M059J (cell line): Measurements from ENCODE around the gene SUZ12. TPM values are rescaled to one million over a fixed set of nuclear protein-coding genes. Genes with fewer than 3 reads are reported as not detected.
A peak's percentile ranks its signal among the peaks of the same experiment; 100 is the strongest.
"Not testable (repeated sequence)": the region's sequence is repeated elsewhere in the genome, so short reads cannot be mapped to it uniquely, and the experiment has no call there.

ENCODE experiments used
- DNase-seq: peaks from one replicate; pipeline ENCODE4 v3.0.0-alpha.2; 2012; ENCODE audit warnings: low read depth
- total RNA-seq: library from RNA; depleted of rRNA; stranded (reverse); fragments of >200 nt; shearing (Covaris generic); gene quantifications from 2 replicates; pipeline ENCODE4 v1.2.3, GENCODE V29; 2014

SUZ12 gene
- total RNA-seq, 1 experiment from 2014 or later, result 30.5 TPM

GRCh38 chr17:31951953-31952352 is 15.1 kb downstream of the SUZ12 start:
- DNase-seq, result not testable (repeated sequence)

- DNase-seq, result not testable (repeated sequence)
Measured at GRCh38 chr17:31964131-31964530, 27.3 kb downstream of the SUZ12 start.

GRCh38 chr17:31967648-31968047 is 30.8 kb downstream of the SUZ12 start:
- no peak for DNase-seq

- DNase-seq, result not testable (repeated sequence)
Measured at GRCh38 chr17:31970416-31970815, 33.6 kb downstream of the SUZ12 start.

GRCh38 chr17:31974269-31975071 is 37.7 kb downstream of the SUZ12 start:
- not testable (repeated sequence) for DNase-seq

GRCh38 chr17:31975391-31975790 is 38.6 kb downstream of the SUZ12 start:
- DNase-seq, result not testable (repeated sequence)

- not testable (repeated sequence) for DNase-seq
Measured at GRCh38 chr17:31991821-31992220, 55.0 kb downstream of the SUZ12 start.

GRCh38 chr17:31997005-31997404 is 60.2 kb downstream of the SUZ12 start:
- DNase-seq, result no peak

- peak; percentile 74 for DNase-seq
Measured at GRCh38 chr17:32006957-32007462, 70.2 kb downstream of the SUZ12 start, which contains the start of gene LRRC37B. Gene LRRC37B (plus strand): TSS chr17:32007383. CDS start chr17:32021393, 14,010 bp downstream.

- DNase-seq, result peak; percentile 36
Measured at GRCh38 chr17:32007463-32008298, 70.9 kb downstream of the SUZ12 start.

GRCh38 chr17:32009262-32009542 is 72.4 kb downstream of the SUZ12 start:
- no peak for DNase-seq

- DNase-seq, result no peak
Measured at GRCh38 chr17:32010114-32010513, 73.3 kb downstream of the SUZ12 start.

- peak; percentile 79 for DNase-seq
Measured at GRCh38 chr17:32015245-32016013, 78.6 kb downstream of the SUZ12 start.

GRCh38 chr17:32016231-32016630 is 79.4 kb downstream of the SUZ12 start:
- DNase-seq, result no peak

GRCh38 chr17:32019228-32019627 is 82.4 kb downstream of the SUZ12 start:
- DNase-seq, result no peak

GRCh38 chr17:32020943-32021614 is 84.3 kb downstream of the SUZ12 start:
- peak; percentile 86 for DNase-seq

- peak; percentile 44 for DNase-seq
Measured at GRCh38 chr17:32021615-32021955, 84.8 kb downstream of the SUZ12 start.

GRCh38 chr17:32022554-32022953 is 85.7 kb downstream of the SUZ12 start:
- DNase-seq, result not testable (repeated sequence)

- DNase-seq, result not testable (repeated sequence)
Measured at GRCh38 chr17:32027271-32027670, 90.5 kb downstream of the SUZ12 start.

- DNase-seq, result no peak
Measured at GRCh38 chr17:32033223-32033622, 96.4 kb downstream of the SUZ12 start.

GRCh38 chr17:32033812-32034211 is 97.0 kb downstream of the SUZ12 start:
- DNase-seq, result not testable (repeated sequence)
